GM21619 (cell line): ENCODE measurements around the gene PCNX1.

Experiments
- ATAC-seq: cut with Tn5 transposase; IDR thresholded peaks from one replicate; pipeline ENCODE4 v1.9.1; 2021; ENCODE audit not compliant: unreplicated experiment

Gene PCNX1

GRCh38 chr14:70887737-70888499 lies 19.3 kb upstream of the PCNX1 start:
- ATAC-seq = no peak

DNA sequence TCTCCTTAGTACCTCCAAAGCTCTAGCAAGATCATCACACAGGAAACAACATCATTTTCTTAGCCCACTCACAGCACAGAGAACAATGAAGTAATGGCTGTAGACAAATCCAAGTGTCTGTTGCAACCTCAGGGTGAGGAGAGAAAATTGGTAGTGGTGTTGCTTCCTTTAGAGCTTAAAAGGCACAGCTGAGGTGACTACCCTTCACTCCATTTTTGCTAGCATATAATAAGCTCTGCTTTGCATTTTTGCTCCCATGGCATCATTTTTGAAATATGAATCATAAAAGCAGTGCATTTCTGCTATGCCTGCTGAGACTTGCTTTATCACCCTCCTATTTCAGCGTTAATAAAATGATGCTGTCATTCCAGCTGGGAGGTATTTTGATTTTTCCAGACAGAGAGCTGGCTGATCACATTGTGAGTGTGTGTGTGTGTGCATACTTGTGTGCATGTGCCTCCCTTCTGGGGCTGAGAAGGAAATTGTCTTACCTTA lies 18.5 kb upstream of the PCNX1 start:
- no peak for ATAC-seq

DNA sequence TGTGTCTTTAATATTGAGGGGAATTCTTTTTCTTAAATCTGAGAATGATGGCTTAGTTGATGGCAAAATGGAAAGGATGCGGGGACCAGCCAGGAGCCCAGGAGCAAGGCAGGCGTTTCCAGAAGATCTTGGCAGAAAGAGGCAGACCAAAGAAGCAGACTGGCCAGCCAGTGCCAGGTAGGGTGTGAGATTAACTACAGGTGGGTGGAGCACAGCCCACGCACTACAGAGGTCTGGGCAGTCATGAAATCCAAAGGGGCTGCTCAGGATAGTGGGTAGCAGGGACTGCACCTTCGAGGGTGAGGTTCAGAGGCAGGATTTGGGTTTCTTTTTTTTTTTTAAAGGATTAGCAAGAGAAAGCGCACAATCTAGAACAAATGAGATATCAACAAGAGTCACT lies 17.7 kb upstream of the PCNX1 start:
- no peak for ATAC-seq

DNA sequence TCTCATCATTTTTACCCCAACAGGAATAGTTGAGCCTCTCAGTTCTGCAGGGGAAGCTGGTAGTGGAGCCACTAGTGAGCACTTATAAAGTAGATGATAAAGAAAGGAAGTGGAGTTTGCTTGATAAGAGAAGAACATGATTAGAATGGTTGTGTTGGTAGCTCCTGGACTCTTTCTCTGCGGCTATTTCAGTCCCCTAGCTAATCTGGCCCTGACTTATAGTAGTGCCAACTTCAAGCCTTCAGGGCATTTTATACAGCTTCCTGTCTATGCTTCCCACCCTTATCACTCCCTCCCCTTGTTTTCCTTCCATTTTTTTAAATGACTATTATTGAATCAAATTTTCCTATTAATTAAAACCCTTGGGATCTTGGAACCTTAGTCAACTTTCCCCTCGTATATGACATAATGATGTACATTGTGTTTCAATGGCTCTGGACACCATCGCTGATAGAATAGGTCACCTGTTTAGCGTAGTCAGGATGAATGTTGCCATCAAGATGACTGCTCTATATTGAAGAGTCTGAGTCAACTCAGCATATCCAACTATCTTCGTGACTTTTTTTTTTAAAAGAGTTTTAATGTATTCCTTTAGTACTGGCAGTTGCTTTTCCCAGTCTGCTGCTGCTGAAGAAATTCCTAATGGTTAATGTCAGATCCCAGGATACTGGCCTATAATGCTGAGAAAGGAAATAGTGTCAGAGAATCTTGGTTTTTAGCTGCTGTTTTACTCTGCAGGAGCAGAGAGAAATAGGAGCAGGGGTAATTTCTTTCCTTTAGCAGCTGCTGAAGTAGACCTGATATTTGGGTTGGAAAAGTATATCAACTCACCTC lies 16.2 kb upstream of the PCNX1 start:
- ATAC-seq = no peak

DNA sequence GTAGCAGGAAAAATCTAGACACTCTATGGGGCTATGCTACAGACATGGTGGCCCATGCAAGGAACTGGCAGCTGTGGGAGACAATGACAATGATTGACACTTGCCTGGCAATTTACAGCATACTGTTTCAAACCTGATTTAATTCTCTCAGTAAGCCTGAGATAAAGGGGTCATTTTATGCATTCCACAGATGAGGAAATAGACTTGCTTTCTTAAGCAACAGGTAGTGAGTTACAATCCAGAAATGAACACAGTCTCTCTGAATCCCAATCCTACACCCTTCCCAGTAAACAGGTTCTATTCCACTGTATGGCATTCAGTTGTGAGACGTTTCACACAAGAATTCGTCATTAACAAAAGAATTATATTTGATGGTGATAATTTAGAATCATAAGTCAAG lies 15.5 kb upstream of the PCNX1 start:
- no peak for ATAC-seq

DNA sequence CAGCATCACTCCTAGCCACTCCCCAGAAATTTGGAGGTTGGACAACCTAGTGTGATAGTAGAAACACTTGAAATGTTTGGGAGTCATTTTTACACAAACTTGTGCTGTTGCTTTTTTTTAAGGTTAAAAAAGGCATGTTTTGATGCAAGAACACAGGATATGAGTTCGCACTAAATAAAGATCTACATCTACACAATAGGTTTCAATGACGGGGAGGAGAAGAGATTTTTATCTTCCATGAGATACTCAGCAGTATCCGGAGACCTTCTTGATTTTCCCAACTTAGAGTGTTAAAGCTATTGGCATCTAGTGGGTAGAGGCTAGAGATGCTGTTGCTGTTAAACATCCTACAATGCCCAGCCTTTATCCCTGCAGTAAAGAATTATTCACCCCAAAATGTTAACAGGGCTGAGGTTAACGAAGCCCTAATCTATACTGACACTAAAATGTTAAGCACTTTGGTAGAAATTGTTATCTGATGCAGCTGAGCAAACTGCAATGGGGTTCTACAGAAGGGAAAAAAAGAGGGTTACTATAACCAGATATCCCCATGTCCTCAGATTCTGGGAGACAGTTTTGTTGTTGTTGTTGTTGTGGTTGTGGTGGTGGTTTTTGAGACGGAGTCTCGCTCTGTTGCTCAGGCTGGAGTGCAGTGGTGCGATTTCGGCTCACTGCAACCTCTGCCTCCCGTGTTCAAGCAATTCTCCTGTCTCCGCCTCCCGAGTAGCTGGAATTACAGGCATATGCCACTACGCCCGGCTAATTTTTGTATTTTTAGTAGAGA lies 14.0 kb upstream of the PCNX1 start:
- no peak for ATAC-seq

GRCh38 chr14:70893858-70894291 lies 13.4 kb upstream of the PCNX1 start:
- peak; percentile 49 for ATAC-seq

DNA sequence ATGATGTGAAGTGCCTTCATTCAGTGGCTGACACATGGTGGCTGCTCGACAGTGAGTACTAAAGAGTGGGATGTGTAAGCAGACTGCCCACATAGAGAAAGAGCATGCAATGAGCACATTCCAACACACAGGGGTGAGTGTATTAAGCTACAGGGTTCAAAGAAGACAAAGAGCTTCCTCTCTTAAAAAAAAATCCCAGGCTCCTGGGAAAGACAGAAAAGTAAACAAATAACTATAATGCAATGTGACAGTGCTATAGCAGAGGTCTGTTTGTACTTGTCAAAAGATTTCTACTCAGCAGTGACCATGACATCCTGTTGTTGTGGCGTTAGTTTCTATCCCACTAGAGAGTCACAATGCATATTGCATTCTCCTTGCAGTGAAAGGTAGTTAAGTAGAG lies 12.4 kb upstream of the PCNX1 start:
- ATAC-seq = no peak

- ATAC-seq = no peak
Measured at GRCh38 chr14:70896317-70896716, 10.9 kb upstream of the PCNX1 start.

DNA sequence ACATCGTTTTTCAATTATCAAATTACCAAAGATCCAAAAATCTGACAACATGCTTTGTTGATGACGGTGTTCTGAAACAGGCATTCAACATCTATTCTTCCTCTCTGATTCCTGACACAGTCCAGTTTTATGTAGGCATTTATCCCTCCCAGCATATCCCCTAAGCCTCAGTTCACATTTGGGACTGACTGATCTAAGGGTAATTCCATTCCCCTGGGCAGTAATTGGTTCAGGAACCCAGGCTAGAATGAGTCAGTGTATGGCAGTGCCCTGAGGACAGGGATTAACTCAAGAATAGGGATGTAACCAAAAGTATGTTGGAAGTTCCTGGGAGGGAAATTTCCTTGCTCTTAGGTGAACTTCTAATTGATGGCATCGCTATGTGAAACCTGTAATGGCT lies 10.3 kb upstream of the PCNX1 start:
- no peak for ATAC-seq

- ATAC-seq = no peak
Measured at GRCh38 chr14:70897464-70897863, 9.8 kb upstream of the PCNX1 start.

- ATAC-seq = no peak
Measured at GRCh38 chr14:70898111-70898745, 9.0 kb upstream of the PCNX1 start.

- no peak for ATAC-seq
Measured at GRCh38 chr14:70901269-70901668, 6.0 kb upstream of the PCNX1 start.

GRCh38 chr14:70902184-70902583 lies 5.1 kb upstream of the PCNX1 start:
- ATAC-seq = no peak

GRCh38 chr14:70904373-70904772 lies 2.9 kb upstream of the PCNX1 start:
- ATAC-seq = no peak

DNA sequence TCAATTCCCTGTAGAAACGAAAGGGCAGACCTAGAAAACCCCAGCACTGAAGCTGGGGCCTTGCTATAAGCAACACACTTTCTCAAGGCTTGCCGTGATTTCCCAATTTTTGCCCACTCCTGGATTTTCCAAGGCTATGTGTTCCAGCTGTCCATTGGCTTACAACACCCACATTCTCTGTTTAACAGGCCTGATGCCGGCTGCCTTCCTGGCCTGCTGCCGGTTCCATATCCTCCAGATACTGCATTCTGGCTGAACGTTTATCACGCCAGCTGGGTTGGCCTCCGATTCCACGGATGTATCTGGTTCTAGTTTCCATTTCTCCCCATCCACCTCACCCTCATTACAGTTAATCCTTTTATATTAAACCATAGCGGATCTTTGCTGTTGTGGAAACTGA lies 2.0 kb upstream of the PCNX1 start:
- no peak for ATAC-seq

GRCh38 chr14:70906793-70907175 lies 475 bp upstream of the PCNX1 start:
- ATAC-seq = no peak

GRCh38 chr14:70907996-70908934 lies 1.0 kb downstream of the PCNX1 start:
- ATAC-seq = peak; percentile 22

- ATAC-seq = no peak
Measured at GRCh38 chr14:70908935-70909641, 1.8 kb downstream of the PCNX1 start.
